Fibroblast of skin of back (primary cell): ENCODE measurements around the gene OCA2.

ENCODE experiments used
- DNase-seq: peaks from one replicate; pipeline ENCODE4 v3.0.0-alpha.2; 2013

Gene OCA2

DNA sequence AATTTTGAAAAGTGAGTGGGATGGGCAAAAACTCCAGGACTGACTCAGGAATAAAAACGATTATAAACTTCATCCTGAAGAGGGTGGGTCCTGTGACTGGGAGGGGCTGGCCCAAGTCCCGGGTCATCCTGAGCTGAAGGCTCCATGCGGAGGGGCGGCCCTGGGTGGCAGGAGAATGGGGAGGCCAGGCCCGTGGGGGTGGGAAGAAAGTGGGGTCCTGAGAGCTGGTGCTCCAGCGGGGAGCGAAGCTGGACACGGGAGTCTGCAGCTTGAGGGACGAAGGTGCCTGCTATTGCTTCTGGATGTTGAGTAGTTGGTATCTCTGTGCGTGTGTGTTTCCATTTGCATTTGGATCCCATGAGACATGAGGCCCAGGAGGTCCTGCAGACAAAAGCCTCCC is 4.7 kb upstream of the OCA2 start:
- no peak for DNase-seq

DNA sequence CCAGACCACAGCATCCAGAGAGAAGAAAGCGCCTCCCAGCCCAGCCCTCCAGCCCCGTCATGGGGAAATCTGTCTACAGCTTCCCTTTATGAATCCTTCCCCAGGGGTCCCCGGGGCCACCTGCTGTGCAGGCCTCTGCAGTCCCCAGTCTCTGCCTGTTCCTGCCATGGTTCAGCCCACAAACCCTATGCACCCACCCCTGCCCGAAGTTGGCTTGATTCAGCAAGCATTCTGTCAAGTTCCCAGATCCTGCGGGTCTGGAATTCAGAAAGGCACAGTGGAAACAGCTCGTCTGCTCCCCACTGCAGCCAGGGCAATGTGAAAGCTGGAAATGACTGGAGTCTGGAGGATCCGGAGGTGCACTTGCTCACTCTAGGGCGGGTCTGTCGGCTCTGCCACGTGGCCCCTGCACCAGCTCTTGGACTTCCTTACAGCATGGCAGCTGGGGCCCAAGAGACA is 2.9 kb upstream of the OCA2 start:
- no peak for DNase-seq

DNA sequence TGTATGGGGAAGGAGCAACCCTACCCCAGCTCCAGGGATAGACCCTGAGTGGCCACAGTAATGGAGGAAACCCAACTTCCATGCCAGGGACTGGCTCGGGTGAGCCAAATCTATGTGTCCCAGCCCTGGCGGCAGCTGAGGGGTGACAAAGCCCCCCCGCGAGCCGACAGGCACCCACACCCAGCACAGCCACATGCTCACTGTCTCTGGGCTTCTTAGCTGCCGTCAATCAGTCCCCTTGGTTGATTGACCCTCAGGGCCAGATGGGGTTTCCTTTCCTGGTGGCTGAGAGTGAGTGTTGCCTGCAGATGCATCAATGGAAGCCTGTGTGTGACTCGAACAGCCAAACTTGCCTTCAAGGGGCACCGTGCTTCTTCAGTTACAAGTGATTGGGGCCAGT is 2.1 kb upstream of the OCA2 start:
- DNase-seq = no peak

DNA sequence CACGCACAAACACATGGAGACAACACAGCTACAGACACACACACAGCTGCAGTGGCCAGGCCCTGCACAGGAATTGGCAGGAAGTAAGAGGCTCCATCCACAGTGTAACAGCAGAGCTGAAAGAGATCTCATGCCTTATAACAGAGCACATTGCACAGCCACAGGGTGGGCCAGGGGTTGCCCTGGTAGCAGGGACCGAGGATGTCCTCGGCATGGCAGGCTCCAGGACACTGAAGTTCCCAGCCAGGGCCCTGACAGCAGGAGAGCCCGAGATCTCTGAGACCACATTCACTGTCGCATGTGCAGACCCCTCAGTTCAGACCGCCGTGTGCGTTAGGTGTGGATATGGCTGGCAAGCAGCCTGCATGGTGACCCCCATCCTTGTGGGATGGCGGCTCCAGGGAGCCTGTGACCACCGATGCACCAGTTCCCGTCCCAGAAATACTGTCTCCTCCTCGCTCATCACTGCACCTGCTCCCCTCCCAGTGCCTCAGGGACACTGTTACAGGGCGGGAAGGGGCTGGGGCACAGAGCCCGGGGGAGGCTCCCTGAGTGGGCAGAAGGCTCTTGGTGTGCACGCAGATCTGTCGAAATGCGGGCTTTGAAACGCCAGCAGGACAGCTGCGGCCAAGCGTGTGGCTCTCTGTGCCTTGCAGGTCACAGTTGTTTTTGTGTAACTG is 1.5 kb upstream of the OCA2 start:
- no peak for DNase-seq

DNA sequence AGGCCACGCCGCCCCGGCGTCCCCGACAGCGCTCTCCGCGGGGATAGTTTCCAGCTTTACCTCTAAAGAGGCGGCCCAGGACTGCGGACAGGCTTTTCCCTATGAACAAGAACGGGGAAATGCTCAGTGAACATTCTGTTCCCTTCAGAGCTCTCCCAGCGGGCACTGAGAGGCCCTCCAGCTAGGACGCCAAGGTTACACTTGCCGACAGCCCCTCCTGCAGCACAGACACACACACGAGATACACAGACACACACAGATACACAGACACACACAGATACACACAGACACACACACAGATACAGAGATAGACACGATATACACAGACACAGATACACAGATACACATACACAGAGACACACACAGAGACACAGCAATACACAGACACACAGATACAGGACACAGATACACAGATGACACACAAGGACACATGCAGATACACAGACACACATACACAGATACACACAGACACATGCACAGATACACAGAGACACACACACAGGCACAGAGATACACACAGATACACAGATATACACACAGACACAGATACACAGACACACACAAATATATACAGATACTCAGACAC is 533 bp upstream of the OCA2 start:
- DNase-seq = no peak

DNA sequence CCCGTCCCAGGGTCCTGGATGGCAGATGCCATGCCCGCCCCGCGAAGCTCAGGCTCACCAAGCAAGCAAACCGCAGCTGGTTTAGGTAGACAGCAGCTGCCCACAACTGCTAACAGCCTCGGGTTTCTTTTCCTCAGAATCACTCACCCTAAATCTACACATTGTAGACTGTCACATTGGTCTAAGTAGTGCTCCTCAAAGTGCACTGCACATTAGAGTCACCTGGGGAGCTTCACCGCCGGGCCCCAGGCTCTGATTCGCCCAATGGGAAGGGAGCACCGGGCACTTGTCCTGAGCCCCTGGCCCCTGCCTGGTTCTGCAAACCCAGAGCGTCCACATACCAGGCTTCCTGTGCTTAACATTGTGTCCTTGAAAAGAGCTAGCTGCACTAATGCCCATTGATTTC is 752 bp downstream of the OCA2 start:
- no peak for DNase-seq

DNA sequence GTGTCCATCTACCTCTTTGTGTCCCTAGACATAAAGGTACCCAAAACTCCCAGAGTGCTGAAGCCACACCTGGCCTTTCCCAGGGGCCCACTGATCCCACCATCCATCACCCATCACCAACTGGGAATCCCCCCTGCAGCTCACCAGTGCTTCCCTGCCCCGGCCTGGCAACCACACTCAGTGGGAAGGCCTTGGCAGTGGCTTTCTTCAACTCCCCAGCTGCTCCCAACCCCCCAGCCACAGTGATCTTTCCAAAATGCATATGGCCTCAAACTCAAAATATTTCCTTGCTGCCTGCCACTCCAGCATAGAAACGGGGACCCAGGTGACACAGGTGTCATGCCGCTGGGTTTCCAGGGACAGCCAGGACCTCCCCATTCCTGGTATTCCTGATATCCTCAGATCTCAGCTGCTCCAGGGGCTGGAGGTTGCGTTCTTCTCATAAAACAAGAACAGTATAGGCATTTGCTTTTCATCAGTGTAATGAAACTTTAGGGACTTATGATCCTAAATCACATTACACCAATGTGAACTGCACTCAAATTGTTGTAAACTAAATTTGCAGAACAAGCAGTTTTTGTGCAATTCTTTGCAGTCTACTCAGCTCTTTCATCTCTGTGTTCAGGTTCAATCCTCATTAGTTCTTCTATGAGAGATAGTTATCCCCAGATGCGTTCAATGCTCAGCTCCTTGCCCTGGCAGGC is 1.3 kb downstream of the OCA2 start:
- DNase-seq = no peak

DNA sequence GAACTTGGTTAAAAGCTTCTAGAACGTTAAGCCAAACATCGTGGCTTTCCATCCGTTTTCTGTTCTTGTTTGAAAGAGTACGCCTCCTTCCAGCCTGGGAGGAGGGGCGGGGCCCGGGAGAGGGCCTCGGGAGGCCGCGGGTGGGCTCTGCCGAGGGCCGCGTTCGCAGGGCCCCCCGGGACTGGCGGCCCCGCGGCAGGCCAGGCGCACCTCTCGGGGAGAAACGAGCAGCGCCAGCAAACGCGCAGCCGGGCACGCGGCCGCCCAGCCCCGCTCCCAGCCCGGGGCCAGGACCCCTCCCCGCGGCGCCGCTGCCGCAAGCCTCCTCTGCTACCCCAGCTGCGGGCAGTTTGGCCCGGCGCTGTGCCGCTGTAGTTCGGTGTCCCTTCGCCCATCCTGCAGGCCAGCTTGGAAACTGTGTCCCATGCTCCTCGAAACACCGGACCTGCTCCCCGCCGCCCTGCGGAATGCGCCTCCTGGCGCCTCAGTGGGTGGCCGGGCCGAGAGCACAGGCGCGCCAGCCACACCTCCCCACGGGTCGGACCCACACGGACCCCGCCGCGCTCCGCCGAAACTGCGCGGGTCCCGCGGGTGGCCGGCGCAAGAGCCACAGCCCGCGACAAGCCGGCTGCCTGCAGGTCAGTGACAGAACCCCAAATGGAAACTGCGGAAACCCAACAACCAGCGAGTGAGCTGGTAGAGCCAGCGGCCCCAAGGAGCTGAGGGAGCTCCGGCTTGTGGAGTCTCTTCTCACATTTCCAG is 2.3 kb downstream of the OCA2 start:
- no peak for DNase-seq

DNA sequence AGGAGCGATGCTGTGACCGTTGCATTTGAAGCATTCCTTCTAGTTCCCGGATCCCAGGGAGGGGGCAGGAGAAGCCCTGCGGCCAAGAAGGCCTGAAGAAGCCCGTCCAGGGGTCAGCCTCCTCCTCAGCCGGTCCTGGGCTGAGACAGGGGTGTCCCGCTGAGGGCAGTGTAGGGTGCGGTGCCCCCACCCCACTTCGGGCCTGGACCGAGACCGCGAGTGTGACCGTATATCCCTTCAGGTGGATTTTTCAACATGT is 2.8 kb downstream of the OCA2 start:
- DNase-seq = no peak

DNA sequence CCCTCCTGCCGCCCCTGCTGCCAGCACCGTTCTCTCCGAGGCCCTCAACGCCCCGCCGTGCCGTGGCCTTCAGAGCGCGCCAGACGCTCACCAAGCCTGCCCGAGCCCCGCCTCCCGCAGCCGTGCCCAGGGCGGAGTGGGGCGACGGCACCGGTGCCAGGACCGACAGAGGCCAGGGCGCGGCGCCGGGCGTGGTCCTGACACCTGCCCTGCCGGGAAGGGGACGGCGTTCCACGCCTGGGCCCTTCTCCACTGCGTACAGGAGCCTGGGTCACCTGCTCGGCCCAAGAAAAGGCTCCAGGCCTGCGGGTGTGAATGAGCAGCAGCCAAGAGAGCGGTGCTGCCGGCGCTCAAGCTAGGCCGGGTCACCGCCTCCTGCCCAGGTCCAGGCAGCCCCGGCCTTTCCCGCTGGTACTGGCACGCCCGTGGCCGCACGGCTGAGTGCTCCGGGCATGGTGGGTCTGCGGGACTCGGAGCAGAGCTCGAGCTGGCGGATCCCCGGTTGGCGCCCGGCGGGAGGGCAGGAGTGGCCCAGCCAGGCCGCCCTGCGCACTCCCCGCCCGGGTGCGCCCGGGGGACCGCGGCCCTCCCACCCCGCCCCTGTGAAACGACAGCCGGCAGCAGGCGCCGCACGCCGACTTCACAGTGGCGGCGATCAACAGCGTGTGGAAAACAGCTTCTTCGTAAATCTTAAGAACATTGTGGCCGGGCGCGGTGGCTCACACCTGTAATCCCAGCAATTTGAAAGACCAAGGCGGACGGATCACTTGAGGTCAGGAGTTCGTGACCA is 4.2 kb downstream of the OCA2 start:
- DNase-seq = no peak

DNA sequence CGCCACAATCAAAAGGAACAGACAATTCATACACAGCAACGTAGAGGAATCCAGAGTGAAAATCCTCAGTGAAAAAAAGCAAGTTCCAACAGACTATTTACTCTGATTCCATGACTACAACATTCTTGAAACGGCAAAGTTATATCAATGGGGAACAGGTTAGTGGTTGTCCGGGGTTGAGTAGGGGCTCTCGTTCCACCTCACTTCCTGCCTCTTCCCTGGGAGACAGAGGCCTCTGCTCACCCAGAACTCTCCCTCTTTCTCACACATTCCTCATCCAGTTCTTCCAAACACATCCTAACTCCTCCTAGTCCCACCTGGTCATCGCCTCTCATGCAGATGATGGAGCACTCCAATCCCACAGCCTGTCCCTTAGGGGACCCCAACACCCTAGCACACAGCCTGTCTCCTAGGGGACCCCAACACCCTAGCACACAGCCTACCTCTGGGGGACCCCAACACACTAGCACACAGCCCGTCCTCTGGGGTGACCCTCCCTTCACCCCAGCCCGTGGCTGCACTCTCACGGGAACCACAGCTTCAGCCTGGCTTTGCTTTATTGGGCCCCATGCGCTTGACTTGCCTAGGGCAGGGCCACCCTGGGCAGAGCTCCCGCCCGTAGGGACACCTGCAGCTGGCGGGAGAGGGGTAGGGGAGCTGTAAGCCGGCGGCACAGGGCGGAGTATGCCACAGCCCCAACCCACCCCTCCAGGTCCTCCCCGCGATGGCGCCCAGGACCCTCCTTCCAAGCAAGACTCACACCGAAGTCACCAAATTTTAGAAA is 5.2 kb downstream of the OCA2 start:
- no peak for DNase-seq

DNA sequence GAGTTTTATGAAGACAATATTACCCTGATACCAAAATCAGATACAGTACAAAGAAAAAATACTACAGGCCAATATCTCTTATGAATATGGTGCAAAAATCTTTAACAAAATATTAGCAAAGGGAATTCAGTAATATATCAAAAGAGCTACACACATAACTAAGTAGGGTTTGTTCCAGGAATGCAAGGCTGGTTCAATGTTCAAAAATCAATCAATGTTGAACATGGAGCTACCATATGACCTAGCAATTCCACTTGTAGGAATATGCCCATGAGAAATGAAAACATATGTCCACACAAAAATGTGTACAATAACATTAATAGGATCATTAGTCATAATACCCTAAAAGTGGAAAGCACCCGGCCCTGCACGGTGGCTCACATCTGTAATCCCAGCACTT is 7.8 kb downstream of the OCA2 start:
- no peak for DNase-seq

DNA sequence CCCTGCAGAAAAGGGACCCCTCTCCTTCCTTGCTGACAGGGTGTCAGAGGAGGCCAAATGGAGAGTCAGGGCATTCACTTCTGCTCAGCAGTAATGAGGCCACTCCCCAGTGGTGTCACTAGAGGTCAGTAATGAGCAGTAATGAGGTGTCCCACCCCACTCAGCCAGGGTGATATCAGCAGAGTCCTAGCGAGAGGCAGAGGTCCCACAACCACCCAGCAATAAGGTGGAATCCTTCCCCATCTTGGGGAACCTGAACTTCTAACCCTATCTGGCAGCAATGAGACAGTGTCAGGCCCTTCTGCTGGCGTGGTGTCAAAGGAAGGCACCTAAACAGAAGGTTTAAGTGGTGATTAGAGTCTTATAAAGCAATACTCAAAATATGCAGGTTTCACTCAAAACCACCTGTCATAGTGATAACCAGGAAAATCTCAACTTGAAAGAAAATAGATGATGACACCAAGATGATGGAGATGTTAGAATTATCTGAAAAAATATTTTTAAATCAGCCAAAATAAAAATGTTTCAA is 12.9 kb downstream of the OCA2 start:
- peak; percentile 60 for DNase-seq

DNA sequence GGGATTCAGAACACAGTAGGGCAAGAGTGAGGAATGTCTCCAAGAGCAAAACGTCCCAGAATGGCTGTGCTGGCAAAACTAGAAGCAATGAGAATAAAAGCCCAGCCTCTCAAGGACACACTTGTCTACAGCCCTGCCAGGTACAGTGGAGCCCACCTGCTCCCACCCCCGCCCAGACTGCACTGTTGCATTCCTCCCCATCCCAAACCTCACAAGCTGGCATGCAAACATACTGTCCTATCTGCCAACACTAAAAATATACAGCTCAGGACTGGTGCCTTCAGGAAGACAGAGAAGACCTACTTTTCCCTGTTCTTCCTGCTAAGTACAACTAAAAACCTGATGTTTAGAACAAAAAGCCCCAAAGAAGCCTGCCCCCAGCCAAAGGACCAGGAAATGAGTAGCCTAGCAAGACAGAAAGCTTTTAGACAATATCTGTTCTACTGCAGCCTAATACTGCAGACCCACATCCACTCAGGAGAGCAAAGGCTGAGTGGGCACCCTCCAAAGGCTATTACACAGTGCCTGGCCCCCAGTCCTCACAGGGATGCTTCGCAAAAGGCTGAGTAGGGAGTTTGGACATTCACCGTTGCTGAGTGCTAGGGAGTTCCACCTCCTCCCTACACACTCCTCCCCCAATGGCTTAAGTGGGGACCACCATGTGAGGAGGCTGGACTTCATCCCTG is 13.5 kb downstream of the OCA2 start:
- no peak for DNase-seq

DNA sequence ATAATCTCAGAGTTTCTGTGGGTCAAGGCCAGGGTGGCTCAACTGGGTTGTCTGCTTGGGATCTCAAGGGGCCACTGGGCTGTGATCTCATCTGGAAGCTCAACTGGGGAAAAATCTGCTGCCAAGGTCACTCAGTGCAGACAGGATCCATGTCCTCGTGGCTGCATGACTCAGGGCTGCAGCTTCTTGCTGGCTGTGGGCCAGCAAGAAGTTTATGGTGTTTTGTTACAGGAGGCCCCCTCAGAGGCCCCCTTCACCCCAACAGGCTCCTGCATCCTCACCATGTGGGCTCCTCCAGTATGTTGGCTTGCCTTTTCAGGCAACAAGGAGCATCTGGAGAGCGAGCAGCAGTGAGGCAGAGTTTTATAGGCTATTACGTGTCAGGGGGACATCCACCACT is 14.6 kb downstream of the OCA2 start:
- DNase-seq = peak; percentile 26

DNA sequence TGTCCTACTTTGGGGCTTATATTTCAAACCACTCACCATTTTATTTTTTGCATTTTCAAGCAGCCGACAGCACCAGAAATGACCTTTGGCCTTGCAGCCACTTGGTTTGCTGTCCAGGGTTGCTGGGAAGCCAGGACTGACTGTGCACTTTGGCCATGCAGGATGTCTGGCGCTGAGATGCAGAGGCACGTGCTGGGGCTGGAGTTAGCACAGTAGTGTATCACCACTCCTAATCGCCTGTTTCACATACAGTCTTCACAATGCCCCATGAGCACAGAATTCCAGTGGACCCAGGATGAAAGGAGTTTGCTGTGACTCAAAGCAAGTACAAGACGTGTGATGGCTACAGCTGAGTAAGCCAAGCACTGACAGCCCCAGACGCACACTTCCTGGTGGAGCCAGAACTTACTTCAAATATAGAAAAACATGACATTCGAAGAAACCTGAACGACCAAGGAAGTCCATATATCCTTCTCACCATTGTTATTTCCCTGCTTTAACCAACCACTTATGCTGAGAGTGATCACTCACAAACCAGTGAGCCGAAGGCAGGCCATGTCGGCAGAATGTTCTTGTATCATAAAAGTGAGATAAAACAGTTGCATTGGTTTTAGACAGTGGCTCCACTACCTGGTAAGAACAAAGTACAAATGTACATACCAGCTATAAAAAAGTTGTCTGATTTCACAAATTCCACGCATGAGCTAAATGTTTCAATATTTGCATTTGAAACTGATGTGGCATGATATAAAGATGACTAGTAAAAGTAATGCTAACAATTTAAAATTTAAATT is 16.0 kb downstream of the OCA2 start:
- DNase-seq = no peak

DNA sequence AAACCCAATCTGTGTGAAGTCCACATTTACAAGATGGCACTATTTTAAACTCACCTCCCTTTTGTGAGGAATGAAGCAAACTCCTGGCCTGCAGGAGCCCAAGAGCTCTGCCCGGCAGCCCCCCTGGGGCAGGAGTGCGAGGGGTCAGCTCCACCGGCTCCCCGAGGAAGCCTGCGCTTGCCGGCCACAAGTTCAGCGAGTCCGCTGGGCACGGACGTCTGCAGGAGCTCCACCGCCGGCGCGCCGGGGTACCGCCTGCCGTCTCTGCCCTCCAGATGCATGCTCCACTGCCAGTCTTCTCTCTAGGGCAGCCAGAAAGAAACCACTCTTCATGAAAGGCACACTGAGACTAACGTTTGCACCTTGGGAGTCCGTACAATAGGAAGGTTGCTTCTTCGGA is 17.5 kb downstream of the OCA2 start:
- no peak for DNase-seq

DNA sequence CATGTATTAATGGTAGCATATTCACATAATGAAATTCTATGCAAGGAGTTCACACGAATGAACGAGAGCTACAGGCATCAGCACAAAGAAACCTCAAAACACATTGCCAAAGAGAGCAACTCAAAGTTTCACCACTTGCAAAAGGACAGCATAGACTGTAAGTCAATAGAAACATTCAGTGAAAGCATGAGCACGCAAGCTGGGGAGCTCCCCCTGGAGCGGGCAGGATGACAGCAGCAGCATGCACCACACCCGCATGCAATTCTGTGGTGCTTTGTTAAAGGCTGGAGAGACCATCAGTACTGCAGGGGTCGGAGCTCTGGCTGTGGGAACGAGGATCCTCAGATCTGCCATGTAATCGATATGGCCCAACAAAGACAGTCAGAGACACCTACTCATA is 18.7 kb downstream of the OCA2 start:
- DNase-seq = peak; percentile 26

DNA sequence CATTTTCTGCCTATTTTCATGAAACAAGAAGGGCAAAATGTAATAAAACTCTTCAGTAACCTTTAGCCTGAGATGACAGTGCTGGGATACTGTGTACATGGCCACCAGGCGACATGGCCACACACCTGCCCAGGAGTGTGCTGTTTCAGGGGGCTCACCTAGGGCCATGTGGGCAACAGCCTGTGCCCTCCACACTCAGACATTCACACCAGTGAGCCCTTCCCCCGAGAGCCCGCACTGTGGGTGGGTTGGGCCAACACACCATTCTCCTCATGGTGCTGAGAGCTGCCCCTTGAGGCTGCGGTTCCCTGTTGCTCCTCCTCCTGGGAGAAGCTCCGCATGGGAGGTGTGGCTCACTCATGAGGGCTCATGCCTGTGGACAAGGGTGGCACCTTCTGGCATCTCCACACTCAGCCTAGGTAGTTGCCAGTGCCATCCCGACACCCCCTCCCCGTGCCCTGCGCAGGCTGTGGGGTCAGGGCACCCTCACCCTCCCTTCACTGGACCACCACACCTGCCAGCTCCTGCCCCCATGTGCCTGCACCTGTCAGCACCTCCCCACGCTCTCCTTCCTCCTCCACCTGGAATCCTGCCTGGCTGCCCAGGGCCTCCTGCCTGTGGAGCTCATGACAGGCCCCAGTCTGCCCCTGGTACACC is 19.7 kb downstream of the OCA2 start:
- DNase-seq = no peak
